MCF 10A (cell line): Measurements from ENCODE around the gene CA10. TPM values are rescaled to one million over a fixed set of nuclear protein-coding genes. Genes with fewer than 3 reads are reported as not detected.

Experiments used
- BruUV-seq: library from RNA; stranded (reverse); fragments of 400-500 nt; replicated peaks from 2 replicates; lab custom pipeline; 2021; lab: Mats Ljungman, UMichigan
- CTCF ChIA-PET: fragments of 300-600 bp; sonication (Branson Sonifier 250); formaldehyde crosslinking; extraction: SDS; loops from one replicate; lab custom pipeline; 2021; ENCODE audit warnings: antibody characterized with exemption, inconsistent platforms; lab: Yijun Ruan, JAX
- POLR2A ChIA-PET: fragments of 300-600, 350-650 bp; sonication (Branson Sonifier 250); formaldehyde crosslinking; extraction: SDS; loops from one replicate; lab custom pipeline; 2020; ENCODE audit warnings: antibody characterized with exemption, inconsistent platforms; lab: Yijun Ruan, JAX
- DNase-seq: peaks from one replicate; pipeline ENCODE4 v3.0.0-alpha.2; 2018; ENCODE audit not compliant: unreplicated experiment
- H3K27ac Mint-ChIP-seq: one replicate; pipeline ENCODE4 v1.8.0; 2022; ENCODE audit warnings: mild to moderate bottlenecking, low read depth, mixed read lengths; ENCODE audit not compliant: unreplicated experiment
- H3K27me3 Mint-ChIP-seq: one replicate; pipeline ENCODE4 v1.8.0; 2022; ENCODE audit warnings: mixed read lengths; ENCODE audit not compliant: insufficient read depth, unreplicated experiment
- H3K36me3 Mint-ChIP-seq: one replicate; pipeline ENCODE4 v1.8.0; 2022; ENCODE audit warnings: mild to moderate bottlenecking, moderate library complexity, mixed read lengths; ENCODE audit not compliant: insufficient read depth, unreplicated experiment
- H3K4me1 Mint-ChIP-seq: one replicate; pipeline ENCODE4 v1.8.0; 2022; ENCODE audit warnings: mixed read lengths; ENCODE audit not compliant: insufficient read depth, unreplicated experiment
- H3K4me3 Mint-ChIP-seq: one replicate; pipeline ENCODE4 v1.8.0; 2022; ENCODE audit warnings: mild to moderate bottlenecking, moderate library complexity, mixed read lengths; ENCODE audit not compliant: unreplicated experiment
- H3K9me3 Mint-ChIP-seq: one replicate; pipeline ENCODE4 v1.8.0; 2022; ENCODE audit warnings: mixed read lengths; ENCODE audit not compliant: unreplicated experiment
- CTCF ChIP-seq: fragments of 200-600 bp; IDR thresholded peaks from one replicate; pipeline ENCODE4 v1.8.0; 2022; ENCODE audit warnings: antibody characterized with exemption, mild to moderate bottlenecking; ENCODE audit not compliant: unreplicated experiment
- intact Hi-C: fragments of 100-400 bp; cut with micrococcal nuclease; formaldehyde crosslinking; loops from 2 replicates; pipeline ENCODE4 v1.14.1; 2022
- total RNA-seq: library from RNA; stranded (reverse); gene quantifications from 2 replicates; pipeline ENCODE4 v1.2.3, GENCODE V29; 2022

Gene CA10
- total RNA-seq, 1 experiment from 2014 or later: not detected

GRCh38 chr17:51801626-51802025, 356.9 kb downstream of the CA10 start:
- H3K9me3 Mint-ChIP-seq: no peaks in the 10 kb centered on the region
- no peaks in the 10 kb centered on the region for H3K36me3 Mint-ChIP-seq
- CTCF ChIA-PET: interaction anchor here (1.2 kb wide), 1 partner anchor 37 kb away, joined by 4 read pairs; no protein-coding TSS in a partner anchor
- peaks cover 30% of the 10 kb centered on the region for H3K27me3 Mint-ChIP-seq
- no peak for DNase-seq
- H3K4me3 Mint-ChIP-seq: no peak overlapping the region
- no TSS peak for BruUV-seq
- H3K27ac Mint-ChIP-seq: no peak overlapping the region
- POLR2A ChIA-PET: no interaction called here
- no peaks in the 10 kb centered on the region for H3K4me1 Mint-ChIP-seq
- no peak for TF ChIP-seq CTCF
- intact Hi-C loops: no loop called here

- no TSS peak for BruUV-seq
- no peak for DNase-seq
- no peak overlapping the region for H3K4me3 Mint-ChIP-seq
- no peaks in the 10 kb centered on the region for H3K36me3 Mint-ChIP-seq
- CTCF ChIA-PET: no interaction called here
- no peaks in the 10 kb centered on the region for H3K9me3 Mint-ChIP-seq
- POLR2A ChIA-PET: no interaction called here
- H3K27ac Mint-ChIP-seq: no peak overlapping the region
- no peaks in the 10 kb centered on the region for H3K4me1 Mint-ChIP-seq
- no peak for TF ChIP-seq CTCF
- peaks cover 17% of the 10 kb centered on the region for H3K27me3 Mint-ChIP-seq
- intact Hi-C loops: no loop called here
Measured at GRCh38 chr17:51799981-51800380, 358.5 kb downstream of the CA10 start.

GRCh38 chr17:51799240-51799639, 359.3 kb downstream of the CA10 start:
- no peak for DNase-seq
- intact Hi-C loops: no loop called here
- Mint-ChIP-seq H3K4me1 (no peaks in the 10 kb centered on the region), H3K4me3 (no peak overlapping the region), H3K9me3 (no peaks in the 10 kb centered on the region), H3K36me3 (no peaks in the 10 kb centered on the region), H3K27ac (no peak overlapping the region), H3K27me3 (peaks cover 10% of the 10 kb centered on the region)
- POLR2A ChIA-PET: no interaction called here
- TF ChIP-seq CTCF: no peak
- CTCF ChIA-PET: interaction anchor here (1.8 kb wide), 1 partner anchor 35 kb away, joined by 6 read pairs; no protein-coding TSS in a partner anchor
- no TSS peak for BruUV-seq

GRCh38 chr17:51797150-51797549, 361.4 kb downstream of the CA10 start:
- no peak overlapping the region for H3K4me3 Mint-ChIP-seq
- peaks cover 18% of the 10 kb centered on the region for H3K27me3 Mint-ChIP-seq
- TF ChIP-seq CTCF: no peak
- ChIA-PET POLR2A (no interaction called here), CTCF (interaction anchor here (0.6 to 1.8 kb wide), 2 partner anchors 33 to 308 kb away, joined by 3 to 6 read pairs; no protein-coding TSS in a partner anchor)
- no TSS peak for BruUV-seq
- H3K4me1 Mint-ChIP-seq: no peaks in the 10 kb centered on the region
- DNase-seq: no peak
- H3K9me3 Mint-ChIP-seq: no peaks in the 10 kb centered on the region
- no peaks in the 10 kb centered on the region for H3K36me3 Mint-ChIP-seq
- intact Hi-C loops: no loop called here
- no peak overlapping the region for H3K27ac Mint-ChIP-seq
